H9 (cell line): ENCODE measurements around the gene B9D1. TPM values are rescaled to one million over a fixed set of nuclear protein-coding genes. Genes with fewer than 3 reads are reported as not detected.

Experiments
- DNase-seq: peaks from one replicate; pipeline ENCODE4 v3.0.0-alpha.2; 2017
- H2AFZ ChIP-seq: one replicate; pipeline ENCODE4 v1.6.1; 2013; ENCODE audit warnings: mild to moderate bottlenecking, low read length, control low read depth, moderate library complexity
- H2AK5ac ChIP-seq: 2 replicates; pipeline ENCODE4 v1.6.1; 2013; ENCODE audit warnings: low read length, control low read depth, mixed read lengths; ENCODE audit not compliant: insufficient read length
- H2BK120ac ChIP-seq: one replicate; pipeline ENCODE4 v1.6.1; 2013; ENCODE audit warnings: low read depth, mild to moderate bottlenecking, low read length, control low read depth, inconsistent platforms; ENCODE audit not compliant: poor library complexity, severe bottlenecking
- H2BK12ac ChIP-seq: 2 replicates; pipeline ENCODE4 v1.6.1; 2013; ENCODE audit warnings: low read length, control low read depth, mixed read lengths, low read depth; ENCODE audit not compliant: insufficient read length
- H2BK15ac ChIP-seq: 2 replicates; pipeline ENCODE4 v1.6.1; 2013; ENCODE audit warnings: low read depth, low read length, control low read depth
- H2BK20ac ChIP-seq: one replicate; pipeline ENCODE4 v1.6.1; 2013; ENCODE audit warnings: low read depth, mild to moderate bottlenecking, low read length, control low read depth, inconsistent platforms; ENCODE audit not compliant: poor library complexity, severe bottlenecking
- H2BK5ac ChIP-seq: 2 replicates; pipeline ENCODE4 v1.6.1; 2013; ENCODE audit warnings: low read length, control low read depth, mixed read lengths; ENCODE audit not compliant: insufficient read length
- H3K14ac ChIP-seq: 2 replicates; pipeline ENCODE4 v1.6.1; 2013; ENCODE audit warnings: low read length, control low read depth; ENCODE audit not compliant: insufficient read depth
- H3K18ac ChIP-seq: 2 replicates; pipeline ENCODE4 v1.6.1; 2013; ENCODE audit warnings: low read depth, mild to moderate bottlenecking, mixed read lengths, low read length, control low read depth; ENCODE audit not compliant: insufficient read length
- H3K23ac ChIP-seq: 2 replicates; pipeline ENCODE4 v1.6.1; 2013; ENCODE audit warnings: low read length, control low read depth, mixed read lengths, low read depth; ENCODE audit not compliant: insufficient read length
- H3K23me2 ChIP-seq: 2 replicates; pipeline ENCODE4 v1.6.1; 2013; ENCODE audit warnings: low read depth, mild to moderate bottlenecking, mixed read lengths, low read length, control low read depth; ENCODE audit not compliant: insufficient read length, poor library complexity, severe bottlenecking
- H3K27ac ChIP-seq: 2 replicates; pipeline ENCODE4 v1.5.1; 2013; ENCODE audit warnings: low read length, control low read depth, mixed read lengths, low read depth; ENCODE audit not compliant: insufficient read length
- H3K27me3 ChIP-seq: 2 replicates; pipeline ENCODE4 v1.6.1; 2013; ENCODE audit warnings: low read length, control low read depth, inconsistent platforms; ENCODE audit not compliant: insufficient read depth
- H3K4ac ChIP-seq: 2 replicates; pipeline ENCODE4 v1.6.1; 2013; ENCODE audit warnings: low read depth, mild to moderate bottlenecking, control low read depth, inconsistent platforms, low read length, moderate library complexity
- H3K4me1 ChIP-seq: 2 replicates; pipeline ENCODE4 v1.6.1; 2013; ENCODE audit warnings: low read length, control low read depth, inconsistent platforms; ENCODE audit not compliant: insufficient read depth
- H3K4me2 ChIP-seq: 2 replicates; pipeline ENCODE4 v1.6.1; 2013; ENCODE audit warnings: low read length, control low read depth, mixed read lengths; ENCODE audit not compliant: insufficient read length, insufficient read depth
- H3K56ac ChIP-seq: 2 replicates; pipeline ENCODE4 v1.6.1; 2013; ENCODE audit warnings: low read depth, mild to moderate bottlenecking, mixed read lengths, low read length, control low read depth; ENCODE audit not compliant: insufficient read length
- H3K79me1 ChIP-seq: 2 replicates; pipeline ENCODE4 v1.6.1; 2013; ENCODE audit warnings: low read depth, mild to moderate bottlenecking, moderate library complexity, low read length, control low read depth, inconsistent platforms; ENCODE audit not compliant: insufficient read depth, poor library complexity, severe bottlenecking
- H3K79me2 ChIP-seq: 2 replicates; pipeline ENCODE4 v1.6.1; 2013; ENCODE audit warnings: low read length, control low read depth, inconsistent platforms; ENCODE audit not compliant: insufficient read depth
- H3K9ac ChIP-seq: 2 replicates; pipeline ENCODE4 v1.6.1; 2013; ENCODE audit warnings: low read length, control low read depth, mixed read lengths; ENCODE audit not compliant: insufficient read length; ENCODE audit errors: extremely low read depth
- H3K9me3 ChIP-seq: one replicate; pipeline ENCODE4 v1.6.1; 2013; ENCODE audit warnings: low read depth, low read length, inconsistent platforms; ENCODE audit not compliant: control insufficient read depth
- H3T11ph ChIP-seq: one replicate; pipeline ENCODE4 v1.6.1; 2013; ENCODE audit warnings: mild to moderate bottlenecking, low read length, control low read depth, inconsistent platforms
- H4K20me1 ChIP-seq: one replicate; pipeline ENCODE4 v1.6.1; 2013; ENCODE audit not compliant: control insufficient read depth, insufficient read length, insufficient read depth
- H4K5ac ChIP-seq: 2 replicates; pipeline ENCODE4 v1.6.1; 2013; ENCODE audit warnings: low read depth, mild to moderate bottlenecking, mixed read lengths, low read length, control low read depth; ENCODE audit not compliant: insufficient read length
- H4K8ac ChIP-seq: replicated peaks from 2 replicates; pipeline ENCODE4 v1.6.1; 2013; ENCODE audit warnings: low read length, control low read depth, mixed read lengths, low read depth; ENCODE audit not compliant: insufficient read length
- H4K91ac ChIP-seq: 2 replicates; pipeline ENCODE4 v1.6.1; 2013; ENCODE audit warnings: low read depth, mild to moderate bottlenecking, moderate library complexity, mixed read lengths, low read length, control low read depth; ENCODE audit not compliant: insufficient read length
- H3K27ac Mint-ChIP-seq, 3 experiments: 2 replicates in 2 of 3; 3 replicates in 1 of 3; pipeline ENCODE4 v1.8.0; 2020 to 2021; ENCODE audit warnings: mixed read lengths in 3 of 3, mild to moderate bottlenecking in 1 of 3, moderate library complexity in 1 of 3
- H3K27me3 Mint-ChIP-seq: 2 replicates; pipeline ENCODE4 v1.8.0; 2021; ENCODE audit warnings: low read depth, mild to moderate bottlenecking, moderate library complexity, mixed read lengths
- H3K36me3 Mint-ChIP-seq, 3 experiments: 2 replicates in 2 of 3; 3 replicates in 1 of 3; pipeline ENCODE4 v1.8.0; 2020 to 2021; ENCODE audit warnings: low read depth in 3 of 3, mixed read lengths in 3 of 3; ENCODE audit not compliant: insufficient read depth in 1 of 3
- H3K4me1 Mint-ChIP-seq, 2 experiments: 2 replicates each; pipeline ENCODE4 v1.8.0; 2020; ENCODE audit warnings: mixed read lengths in 2 of 2
- H3K4me3 Mint-ChIP-seq, 2 experiments: 2 replicates in 1 of 2; 3 replicates in 1 of 2; pipeline ENCODE4 v1.8.0; 2020 to 2021; ENCODE audit warnings: mild to moderate bottlenecking in 2 of 2, mixed read lengths in 2 of 2, moderate library complexity in 1 of 2
- H3K9me3 Mint-ChIP-seq, 2 experiments: 2 replicates in 1 of 2; 3 replicates in 1 of 2; pipeline ENCODE4 v1.8.0; 2020; ENCODE audit warnings: mild to moderate bottlenecking in 2 of 2, mixed read lengths in 2 of 2, moderate library complexity in 1 of 2
- CTCF ChIP-seq: fragments of 200-600 bp; sonication (generic); conservative IDR thresholded peaks from 3 replicates; pipeline ENCODE4 v1.8.0; 2021; ENCODE audit warnings: antibody characterized with exemption, mild to moderate bottlenecking
- WGBS: extraction: QIAGEN DNeasy Blood & Tissue Kit; methylation state at CpG from one replicate; pipeline ENCODE4 v1.1.7; 2013; ENCODE audit warnings: missing lambda C conversion rate, low lambda C conversion rate, mixed read lengths; ENCODE audit not compliant: insufficient read length; ENCODE audit errors: extremely low coverage; 5-methylcytosine and 5-hydroxymethylcytosine counted together
- total RNA-seq: library from RNA; stranded (reverse); gene quantifications from 2 replicates; pipeline ENCODE4 v1.2.1, GENCODE V29; 2021

The B9D1 gene
- total RNA-seq, 1 experiment from 2014 or later = 30.4 TPM

- no peak overlapping the region for H2AK5ac ChIP-seq
- no peaks in the 10 kb centered on the region for H3K4me1 ChIP-seq
- H4K5ac ChIP-seq = no peak overlapping the region
- H3K18ac ChIP-seq = no peak overlapping the region
- H3K79me1 ChIP-seq = no peaks in the 10 kb centered on the region
- H3K27me3 Mint-ChIP-seq = no peaks in the 10 kb centered on the region
- no peak overlapping the region for H3K4me3 Mint-ChIP-seq
- peaks cover 4 to 34% of the 10 kb centered on the region in 2 experiments for H3K4me1 Mint-ChIP-seq
- H3K27ac ChIP-seq = no peak overlapping the region
- H2BK20ac ChIP-seq = no peak overlapping the region
- no peak overlapping the region for H3K4ac ChIP-seq
- no peaks in the 10 kb centered on the region for H3K9me3 ChIP-seq
- no peak overlapping the region for H2BK5ac ChIP-seq
- DNase-seq = no peak
- no CpG with 5 or more reads among the region's 4 CpGs for WGBS
- no peak overlapping the region for H3K23ac ChIP-seq
- H4K91ac ChIP-seq = no peak overlapping the region
- H3K27me3 ChIP-seq = no peaks in the 10 kb centered on the region
- H2AFZ ChIP-seq = no peak overlapping the region
- H4K8ac ChIP-seq = no peak overlapping the region
- H3K27ac Mint-ChIP-seq = no peak overlapping the region
- H4K20me1 ChIP-seq = no peaks in the 10 kb centered on the region
- no peak overlapping the region for H3T11ph ChIP-seq
- H3K79me2 ChIP-seq = no peaks in the 10 kb centered on the region
- no peak overlapping the region for H2BK15ac ChIP-seq
- no peak overlapping the region for H3K56ac ChIP-seq
- H3K9ac ChIP-seq = no peak overlapping the region
- H3K36me3 Mint-ChIP-seq = peaks cover 11 to 41% (median 36%) of the 10 kb centered on the region in 3 experiments; a peak in 6 of 7 replicates
- no peak for TF ChIP-seq CTCF
- no peak overlapping the region for H2BK12ac ChIP-seq
- no peak overlapping the region for H2BK120ac ChIP-seq
- H3K4me2 ChIP-seq = no peak overlapping the region
- peaks cover 0 to under 1% of the 10 kb centered on the region in 2 experiments; a peak in 1 of 5 replicates for H3K9me3 Mint-ChIP-seq
- H3K14ac ChIP-seq = no peak overlapping the region
- no peaks in the 10 kb centered on the region for H3K23me2 ChIP-seq
These were observed 31.4 kb downstream of the B9D1 start for GRCh38 chr17:19331134-19331533.
